Measurements from ENCODE around the gene EVI5L. TPM values are rescaled to one million over a fixed set of nuclear protein-coding genes. Genes with fewer than 3 reads are reported as not detected.

The EVI5L gene
- total and polyA plus RNA-seq, 2 of the 8 experiments (the other 6 are each of a cell fraction or from before 2014, with no cell fraction given) = 7.2 to 11.0 TPM

- H2BK12ac ChIP-seq (ENCODE audit: low read depth, low read length) = no peak overlapping the region
- peaks cover 0 to 7% of the 10 kb centered on the region in 2 experiments; a peak in 2 of 4 replicates for H3K79me2 ChIP-seq (ENCODE audit: control insufficient read depth in 1 of 2, insufficient read depth in 2 of 2, low read length in 2 of 2)
- no peak overlapping the region for H4K91ac ChIP-seq (replicated peaks; ENCODE audit: insufficient read length, low read length)
- H3K4me3 ChIP-seq (ENCODE audit: extremely low read depth in 1 of 4, insufficient read depth in 2 of 4, low read depth in 3 of 4, low read length in 4 of 4) = no peak overlapping the region
- 87% methylated on average over 10 of the region's 10 CpGs; no CpG with 5 or more reads in 1 of the 2 experiments for WGBS, 2 experiments (ENCODE audit: extremely low coverage in 1 of 2, insufficient coverage in 1 of 2, insufficient read length in 1 of 2, insufficient replicate concordance in 2 of 2, low coverage in 1 of 2, low lambda C conversion rate in 2 of 2, missing lambda C conversion rate in 1 of 2)
- H3K14ac ChIP-seq (ENCODE audit: insufficient read length) = no peak overlapping the region
- no peak overlapping the region for H2BK15ac ChIP-seq (ENCODE audit: low read length)
- no peaks in the 10 kb centered on the region; a peak in 1 of 7 replicates for H3K27me3 ChIP-seq (replicated peaks in 1 of 4; ENCODE audit: control insufficient read depth in 3 of 4, extremely low read depth in 1 of 4, insufficient read depth in 3 of 4, low read length in 3 of 4)
- peaks cover 17% of the 10 kb centered on the region for H3K23me2 ChIP-seq (ENCODE audit: low read depth, low read length)
- H3K9me3 ChIP-seq (ENCODE audit: insufficient read depth in 2 of 2, low read depth in 1 of 2, low read length in 1 of 2) = peaks cover 0 to 14% of the 10 kb centered on the region in 2 experiments; a peak in 2 of 4 replicates
- peaks cover 0 to 22% of the 10 kb centered on the region in 2 experiments for H4K20me1 ChIP-seq (replicated peaks in 1 of 2; ENCODE audit: control insufficient read depth in 1 of 2, insufficient read depth in 2 of 2, low read length in 2 of 2)
- FAIRE-seq (no peak), DNase-seq (ENCODE audit: low read depth in 1 of 2, low spot score in 2 of 2) (no peak)
- H3K27ac ChIP-seq (ENCODE audit: low read depth, low read length) = no peak overlapping the region
- no peak overlapping the region for H2BK5ac ChIP-seq (ENCODE audit: low read depth, low read length)
- no peaks in the 10 kb centered on the region for H3K4me1 ChIP-seq (replicated peaks in 1 of 4; ENCODE audit: control insufficient read depth in 3 of 4, insufficient read depth in 4 of 4, low read length in 3 of 4)
- no peak overlapping the region for H2AFZ ChIP-seq (ENCODE audit: low read length)
- no peak overlapping the region for H3K4ac ChIP-seq (replicated peaks; ENCODE audit: insufficient read length, low read depth, low read length)
- CTCF ChIA-PET (ENCODE audit: partially characterized antibody) = interaction anchor here (0.8 to 1.5 kb wide), 2 partner anchors 8 to 13 kb away, joined by 3 to 4 read pairs; no protein-coding TSS in a partner anchor
- no peak overlapping the region for H3K56ac ChIP-seq (replicated peaks; ENCODE audit: insufficient read length, low read depth, low read length)
- H2BK20ac ChIP-seq (ENCODE audit: low read length) = no peak overlapping the region
- no peak overlapping the region for H4K5ac ChIP-seq (ENCODE audit: insufficient read length, low read depth, low read length)
- H3K9ac ChIP-seq (replicated peaks in 1 of 4; ENCODE audit: extremely low read depth in 1 of 4, low read depth in 3 of 4, low read length in 3 of 4) = no peak overlapping the region
- H3K79me1 ChIP-seq (ENCODE audit: low read depth, low read length) = no peaks in the 10 kb centered on the region
- POLR2A ChIA-PET (ENCODE audit: partially characterized antibody) = interaction anchor here (0.6 kb wide), 1 partner anchor 45 kb away, joined by 3 read pairs; no protein-coding TSS in a partner anchor
- no peak overlapping the region for H3K4me2 ChIP-seq (ENCODE audit: insufficient read depth in 1 of 2, low read depth in 2 of 2, low read length in 2 of 2)
- no peak overlapping the region for H4K8ac ChIP-seq (ENCODE audit: extremely low read depth, insufficient read depth, low read length)
- H2BK120ac ChIP-seq (replicated peaks; ENCODE audit: low read depth, low read length) = no peak overlapping the region
- H2AK5ac ChIP-seq (ENCODE audit: low read depth, low read length) = no peak overlapping the region
- no peak overlapping the region for H3K23ac ChIP-seq (ENCODE audit: insufficient read length)
- no peak overlapping the region for H3K18ac ChIP-seq (ENCODE audit: extremely low read depth, low read length)
- H3K36me3 ChIP-seq (ENCODE audit: control insufficient read depth in 2 of 4, insufficient read depth in 4 of 4, low read length in 3 of 4) = no peaks in the 10 kb centered on the region; a peak in 1 of 8 replicates
- TF ChIP-seq BCL11A (IDR thresholded peaks at IDR 0.05; ENCODE audit: low read depth in 2 of 2, low read length in 2 of 2) (no peak), GABPA (IDR thresholded peaks at IDR 0.05; ENCODE audit: borderline replicate concordance, insufficient read depth, low read length) (no peak), MAFK (IDR thresholded peaks at IDR 0.05; ENCODE audit: low read depth, low read length) (no peak), MAX (IDR thresholded peaks at IDR 0.05) (no peak), RFX5 (IDR thresholded peaks at IDR 0.05; ENCODE audit: borderline replicate concordance, low read depth, low read length) (no peak), CBX8 (IDR thresholded peaks at IDR 0.05; ENCODE audit: borderline replicate concordance, low read depth, low read length) (no peak), BACH1 (IDR thresholded peaks at IDR 0.05; ENCODE audit: low read length) (no peak), HDAC2 (IDR thresholded peaks at IDR 0.05; ENCODE audit: borderline replicate concordance in 1 of 2, low read depth in 2 of 2, low read length in 2 of 2) (no peak), TAF7 (optimal IDR thresholded peaks at IDR 0.05; ENCODE audit: borderline replicate concordance, low read depth, low read length) (no peak), ATF3 (IDR thresholded peaks at IDR 0.05; ENCODE audit: insufficient read depth, low read depth, low read length) (no peak), JUN (IDR thresholded peaks at IDR 0.05; ENCODE audit: low read depth, low read length) (no peak), RXRA (IDR thresholded peaks at IDR 0.05; ENCODE audit: insufficient read depth, low read depth, low read length) (no peak), ZNF274 (IDR thresholded peaks at IDR 0.05; ENCODE audit: borderline replicate concordance, extremely low read depth, low read length) (no peak)
Observed at GRCh38 chr19:7844951-7845350, 14.9 kb downstream of the EVI5L start.
